ENCODE results near the gene GNMT.
"Not testable (repeated sequence)": the region's sequence is repeated elsewhere in the genome, so short reads cannot be mapped to it uniquely, and the experiment has no call there.

The GNMT gene

GRCh38 chr6:42978839-42979522 lies 18.4 kb downstream of the GNMT start, which contains the start of gene PEX6:
PEX6 (minus strand) TSS chr6:42979181; CDS start chr6:42979150, 31 bp downstream.
- peak; percentile 97 for DNase-seq

GRCh38 chr6:42979523-42980177 lies 19.1 kb downstream of the GNMT start:
- DNase-seq, result no peak

- no peak for DNase-seq
Observed at GRCh38 chr6:42981836-42982235, 21.3 kb downstream of the GNMT start.

- DNase-seq, result peak; percentile 100
Observed at GRCh38 chr6:42984001-42984923, 23.7 kb downstream of the GNMT start, which contains the start of gene PPP2R5D. PPP2R5D (plus strand) TSS chr6:42984570; CDS start chr6:42984678, 108 bp downstream.

- no peak for DNase-seq
Observed at GRCh38 chr6:42984924-42985475, 24.4 kb downstream of the GNMT start.

- DNase-seq, result no peak
Observed at GRCh38 chr6:42987533-42988451, 27.2 kb downstream of the GNMT start.

GRCh38 chr6:42988486-42989020 lies 28.0 kb downstream of the GNMT start:
- no peak for DNase-seq

- no peak for DNase-seq
Observed at GRCh38 chr6:42989923-42990322, 29.4 kb downstream of the GNMT start.

- no peak for DNase-seq
Observed at GRCh38 chr6:42993445-42993844, 32.9 kb downstream of the GNMT start.

- no peak for DNase-seq
Observed at GRCh38 chr6:42996513-42996912, 36.0 kb downstream of the GNMT start.

GRCh38 chr6:42998205-42998604 lies 37.7 kb downstream of the GNMT start:
- not testable (repeated sequence) for DNase-seq

GRCh38 chr6:43001843-43002242 lies 41.3 kb downstream of the GNMT start:
- no peak for DNase-seq

- no peak for DNase-seq
Observed at GRCh38 chr6:43005844-43006243, 45.3 kb downstream of the GNMT start.

GRCh38 chr6:43006251-43006650 lies 45.7 kb downstream of the GNMT start:
- DNase-seq, result no peak

- no peak for DNase-seq
Observed at GRCh38 chr6:43007126-43007525, 46.6 kb downstream of the GNMT start.

- peak; percentile 34 for DNase-seq
Observed at GRCh38 chr6:43009124-43009523, 48.6 kb downstream of the GNMT start.

GRCh38 chr6:43011207-43011606 lies 50.7 kb downstream of the GNMT start:
- no peak for DNase-seq

GRCh38 chr6:43012364-43012763 lies 51.8 kb downstream of the GNMT start:
- no peak for DNase-seq

GRCh38 chr6:43013097-43013842 lies 52.7 kb downstream of the GNMT start:
- DNase-seq, result peak; percentile 74
